Lower lobe of right lung (tissue), 2 donors: ENCODE results near the gene KLK8. TPM values are rescaled to one million over a fixed set of nuclear protein-coding genes. Genes with fewer than 3 reads are reported as not detected.
"Not testable (repeated sequence)": the region's sequence is repeated elsewhere in the genome, so short reads cannot be mapped to it uniquely, and the experiment has no call there.

Experiments
- ATAC-seq, 2 donors: fragments of 200-7000 bp; cut with Tn5 transposase; one replicate each; pipeline ENCODE4 v1.9.1; 2020 to 2022; ENCODE audit warnings: mild to moderate bottlenecking in 2 of 2, moderate library complexity in 2 of 2
- DNase-seq: peaks from one replicate; pipeline ENCODE4 v3.0.0-alpha.2; 2020
- H3K27ac ChIP-seq: fragments of 200-600 bp; one replicate; pipeline ENCODE4 v1.8.0; 2022
- H3K27me3 ChIP-seq: fragments of 200-600 bp; one replicate; pipeline ENCODE4 v1.8.0; 2022; ENCODE audit warnings: low read depth
- H3K36me3 ChIP-seq: fragments of 200-600 bp; one replicate; pipeline ENCODE4 v1.8.0; 2022; ENCODE audit warnings: mild to moderate bottlenecking
- H3K4me1 ChIP-seq: fragments of 200-600 bp; one replicate; pipeline ENCODE4 v1.8.0; 2022
- H3K4me3 ChIP-seq: fragments of 200-600 bp; one replicate; pipeline ENCODE4 v1.8.0; 2022; ENCODE audit warnings: mild to moderate bottlenecking
- H3K9me3 ChIP-seq: fragments of 200-600 bp; one replicate; pipeline ENCODE4 v1.8.0; 2022
- CTCF ChIP-seq: fragments of 200-600 bp; IDR thresholded peaks from one replicate; pipeline ENCODE4 v1.8.0; 2022; ENCODE audit warnings: antibody characterized with exemption, mild to moderate bottlenecking
- intact Hi-C: fragments of 100-400 bp; cut with DNase I; formaldehyde crosslinking; loops from one replicate; pipeline ENCODE4 v1.11.0; 2022
- total RNA-seq: library from RNA; stranded (reverse); fragmentation: NEBNext Ultra II Directional; extraction: Animal tissue kit (Norgen Biotek cat#: 25700); gene quantifications from one replicate; pipeline ENCODE4 v1.2.1, GENCODE V29; 2021
- donor health status: DM: no; HTN: yes; CAD: no; lungs with severe emphysema.

KLK8 gene
- total RNA-seq, 1 donor from 2014 or later, result not detected

GRCh38 chr19:50977626-50978025 lies 23.8 kb downstream of the KLK8 start:
- ATAC-seq, result no peak
- Histone ChIP-seq H3K4me1 (no peaks in the 10 kb centered on the region), H3K27ac (no peak overlapping the region), H3K36me3 (no peaks in the 10 kb centered on the region), H3K27me3 (peaks cover 17% of the 10 kb centered on the region), H3K9me3 (no peaks in the 10 kb centered on the region), H3K4me3 (no peak overlapping the region)
- no peak for TF ChIP-seq CTCF
- intact Hi-C loops, result no loop called here
- DNase-seq, result no peak

GRCh38 chr19:50975766-50976165 lies 25.6 kb downstream of the KLK8 start:
- peaks cover 21% of the 10 kb centered on the region for H3K27me3 ChIP-seq
- no peaks in the 10 kb centered on the region for H3K36me3 ChIP-seq
- H3K27ac ChIP-seq, result no peak overlapping the region
- ATAC-seq (peak; percentile 55 to 65), DNase-seq (no peak)
- H3K9me3 ChIP-seq, result no peaks in the 10 kb centered on the region
- TF ChIP-seq CTCF, result no peak
- H3K4me1 ChIP-seq, result no peaks in the 10 kb centered on the region
- no peak overlapping the region for H3K4me3 ChIP-seq
- intact Hi-C loops, result no loop called here

- H3K27ac ChIP-seq, result no peak overlapping the region
- intact Hi-C loops, result no loop called here
- H3K9me3 ChIP-seq, result no peaks in the 10 kb centered on the region
- no peak for TF ChIP-seq CTCF
- DNase-seq, result no peak
- H3K27me3 ChIP-seq, result peaks cover 21% of the 10 kb centered on the region
- H3K4me1 ChIP-seq, result no peaks in the 10 kb centered on the region
- no peaks in the 10 kb centered on the region for H3K36me3 ChIP-seq
- no peak for ATAC-seq
- no peak overlapping the region for H3K4me3 ChIP-seq
Observed at GRCh38 chr19:50974702-50975556, 26.5 kb downstream of the KLK8 start.

GRCh38 chr19:50972795-50973376 lies 28.5 kb downstream of the KLK8 start:
- TF ChIP-seq CTCF, result no peak
- no peak overlapping the region for H3K4me3 ChIP-seq
- H3K4me1 ChIP-seq, result no peaks in the 10 kb centered on the region
- H3K27ac ChIP-seq, result no peak overlapping the region
- H3K9me3 ChIP-seq, result no peaks in the 10 kb centered on the region
- H3K27me3 ChIP-seq, result peaks cover 14% of the 10 kb centered on the region
- intact Hi-C loops, result no loop called here
- no peaks in the 10 kb centered on the region for H3K36me3 ChIP-seq
- ATAC-seq (no peak), DNase-seq (no peak)

- peaks cover 17% of the 10 kb centered on the region for H3K27me3 ChIP-seq
- H3K36me3 ChIP-seq, intact Hi-C loops, H3K4me1 ChIP-seq, ATAC-seq, H3K9me3 ChIP-seq, DNase-seq, H3K4me3 ChIP-seq, H3K27ac ChIP-seq: not testable (repeated sequence)
Observed at GRCh38 chr19:50969810-50970209, 31.6 kb downstream of the KLK8 start.

- TF ChIP-seq CTCF, result no peak
- H3K27me3 ChIP-seq, result peaks cover 21% of the 10 kb centered on the region
- ATAC-seq (peak in 1 of 2 donors; percentile 37), DNase-seq (no peak)
- no peaks in the 10 kb centered on the region for H3K4me1 ChIP-seq
- intact Hi-C loops, result no loop called here
- no peak within 1 kb of the TSS for H3K27ac ChIP-seq
- H3K9me3 ChIP-seq, result no peaks in the 10 kb centered on the region
- no peak within 1 kb of the TSS for H3K4me3 ChIP-seq
- H3K36me3 ChIP-seq, result no peaks in the 10 kb centered on the region
Observed at GRCh38 chr19:50969413-50969760, 32.0 kb downstream of the KLK8 start, which contains the start of gene KLK6. Gene KLK6, minus strand, starts transcription at chr19:50969591. Its CDS starts 1,487 bp downstream, at chr19:50968104.
